Measurements from ENCODE around the gene ZNF148. TPM values are rescaled to one million over a fixed set of nuclear protein-coding genes. Genes with fewer than 3 reads are reported as not detected.
A peak's percentile ranks its signal among the peaks of the same experiment; 100 is the strongest.

ZNF148 gene
- polyA plus RNA-seq, 3 donors = 6.5 to 48.4 (median 34.1) TPM

DNA sequence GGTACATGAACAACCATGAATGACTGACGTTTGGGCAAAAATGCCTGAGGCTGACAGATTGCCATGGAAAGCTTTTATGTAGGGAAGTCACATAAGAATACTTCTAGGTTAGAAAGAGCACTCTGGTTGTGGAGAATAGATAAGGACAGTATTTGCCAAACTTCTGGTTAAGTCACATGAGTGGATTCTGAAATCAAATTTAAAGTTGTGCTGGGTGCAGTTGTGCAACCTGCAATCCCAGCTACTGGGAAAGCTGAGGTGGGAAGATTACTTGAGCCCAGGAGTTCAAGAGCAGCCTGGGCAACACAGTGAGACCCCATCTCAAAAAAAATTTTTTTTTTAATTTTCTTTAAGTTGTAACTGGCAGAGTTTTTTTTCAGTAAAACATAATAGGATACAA is 7.2 kb upstream of the ZNF148 start:
- Histone ChIP-seq H3K4me3 (replicated peaks in 1 of 3; ENCODE audit: low read depth in 2 of 3, low read length in 3 of 3) (no peak overlapping the region), H3K4me1 (ENCODE audit: control insufficient read depth in 1 of 2, insufficient read depth in 2 of 2, low read length in 2 of 2) (peaks cover 0 to 6% of the 10 kb centered on the region in 2 donors), H3K9me3 (replicated peaks in 1 of 2; ENCODE audit: control insufficient read depth in 1 of 2, insufficient read depth in 1 of 2, low read length in 2 of 2) (no peaks in the 10 kb centered on the region), H2AFZ (ENCODE audit: insufficient read depth, low read depth, low read length, poor library complexity, severe bottlenecking) (no peak overlapping the region), H3K4me2 (replicated peaks; ENCODE audit: extremely low read depth, low read length, poor library complexity, severe bottlenecking) (no peak overlapping the region), H3K27me3 (ENCODE audit: control insufficient read depth in 2 of 2, insufficient read depth in 2 of 2, low read length in 2 of 2) (no peaks in the 10 kb centered on the region), H3K27ac (ENCODE audit: low read depth in 1 of 2, low read length in 2 of 2) (no peak overlapping the region), H3K79me2 (ENCODE audit: insufficient read depth, low read length) (no peaks in the 10 kb centered on the region), H3K9ac (ENCODE audit: insufficient read depth, low read length, poor library complexity, severe bottlenecking) (no peak overlapping the region), H4K20me1 (ENCODE audit: insufficient read depth, low read length) (no peaks in the 10 kb centered on the region), H3K36me3 (replicated peaks in 1 of 2; ENCODE audit: control insufficient read depth in 1 of 2, insufficient read depth in 2 of 2, low read length in 2 of 2) (no peaks in the 10 kb centered on the region)
- Mint-ChIP-seq H3K4me3 (no peak overlapping the region), H3K27me3 (ENCODE audit: low read depth in 3 of 3) (peaks cover 0 to 7% (median 5%) of the 10 kb centered on the region in 3 donors), H3K36me3 (no peaks in the 10 kb centered on the region), H3K27ac (no peak overlapping the region), H3K9me3 (no peaks in the 10 kb centered on the region), H3K4me1 (peaks cover 11% of the 10 kb centered on the region)
- intact Hi-C loops (cut with micrococcal nuclease) = no loop called here
- TF ChIP-seq, protein P1, sequence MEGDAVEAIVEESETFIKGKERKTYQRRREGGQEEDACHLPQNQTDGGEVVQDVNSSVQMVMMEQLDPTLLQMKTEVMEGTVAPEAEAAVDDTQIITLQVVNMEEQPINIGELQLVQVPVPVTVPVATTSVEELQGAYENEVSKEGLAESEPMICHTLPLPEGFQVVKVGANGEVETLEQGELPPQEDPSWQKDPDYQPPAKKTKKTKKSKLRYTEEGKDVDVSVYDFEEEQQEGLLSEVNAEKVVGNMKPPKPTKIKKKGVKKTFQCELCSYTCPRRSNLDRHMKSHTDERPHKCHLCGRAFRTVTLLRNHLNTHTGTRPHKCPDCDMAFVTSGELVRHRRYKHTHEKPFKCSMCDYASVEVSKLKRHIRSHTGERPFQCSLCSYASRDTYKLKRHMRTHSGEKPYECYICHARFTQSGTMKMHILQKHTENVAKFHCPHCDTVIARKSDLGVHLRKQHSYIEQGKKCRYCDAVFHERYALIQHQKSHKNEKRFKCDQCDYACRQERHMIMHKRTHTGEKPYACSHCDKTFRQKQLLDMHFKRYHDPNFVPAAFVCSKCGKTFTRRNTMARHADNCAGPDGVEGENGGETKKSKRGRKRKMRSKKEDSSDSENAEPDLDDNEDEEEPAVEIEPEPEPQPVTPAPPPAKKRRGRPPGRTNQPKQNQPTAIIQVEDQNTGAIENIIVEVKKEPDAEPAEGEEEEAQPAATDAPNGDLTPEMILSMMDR (IDR thresholded peaks at IDR 0.05) = no peak
- WGBS (ENCODE audit: insufficient coverage) = no CpG with 5 or more reads among the region's 1 CpG
- DNase-seq = no peak

DNA sequence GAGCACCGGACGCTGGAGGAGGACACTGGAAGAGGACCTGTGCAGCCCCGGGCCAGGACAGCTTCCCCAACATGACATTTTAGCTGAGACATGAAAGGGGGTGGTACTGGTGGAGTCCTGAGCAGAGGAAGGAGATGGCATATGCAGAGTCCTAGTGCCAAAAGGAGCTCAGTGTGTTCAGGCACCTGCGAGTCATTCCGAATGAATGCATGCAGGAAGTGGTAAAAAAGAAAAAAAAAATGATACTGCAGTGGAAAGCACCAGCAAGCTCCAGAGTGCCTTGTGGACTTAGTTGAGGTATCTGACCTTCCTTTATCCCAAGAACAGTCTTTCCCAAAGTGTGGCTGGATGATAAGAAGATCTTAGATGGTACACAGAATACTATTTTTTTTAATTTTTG is 6.6 kb upstream of the ZNF148 start:
- Histone ChIP-seq H3K79me2 (ENCODE audit: insufficient read depth, low read length) (no peaks in the 10 kb centered on the region), H3K4me3 (replicated peaks in 1 of 3; ENCODE audit: low read depth in 2 of 3, low read length in 3 of 3) (no peak overlapping the region), H3K36me3 (replicated peaks in 1 of 2; ENCODE audit: control insufficient read depth in 1 of 2, insufficient read depth in 2 of 2, low read length in 2 of 2) (no peaks in the 10 kb centered on the region), H4K20me1 (ENCODE audit: insufficient read depth, low read length) (no peaks in the 10 kb centered on the region), H3K9ac (ENCODE audit: insufficient read depth, low read length, poor library complexity, severe bottlenecking) (no peak overlapping the region), H3K9me3 (replicated peaks in 1 of 2; ENCODE audit: control insufficient read depth in 1 of 2, insufficient read depth in 1 of 2, low read length in 2 of 2) (no peaks in the 10 kb centered on the region), H3K27ac (ENCODE audit: low read depth in 1 of 2, low read length in 2 of 2) (no peak overlapping the region), H2AFZ (ENCODE audit: insufficient read depth, low read depth, low read length, poor library complexity, severe bottlenecking) (peak overlapping the region; percentile 46), H3K4me1 (ENCODE audit: control insufficient read depth in 1 of 2, insufficient read depth in 2 of 2, low read length in 2 of 2) (peaks cover 0 to 6% of the 10 kb centered on the region in 2 donors), H3K4me2 (replicated peaks; ENCODE audit: extremely low read depth, low read length, poor library complexity, severe bottlenecking) (no peak overlapping the region), H3K27me3 (ENCODE audit: control insufficient read depth in 2 of 2, insufficient read depth in 2 of 2, low read length in 2 of 2) (no peaks in the 10 kb centered on the region)
- TF ChIP-seq, protein P1 (IDR thresholded peaks at IDR 0.05) = no peak
- DNase-seq = no peak
- 13% methylated on average over 2 of the region's 5 CpGs for WGBS (ENCODE audit: insufficient coverage)
- no peak overlapping the region for H3K4me3 Mint-ChIP-seq
- peaks cover 11% of the 10 kb centered on the region for H3K4me1 Mint-ChIP-seq
- intact Hi-C loops (cut with micrococcal nuclease) = no loop called here
- peak overlapping the region in 1 of 7 donors; percentile 42 for H3K27ac Mint-ChIP-seq
- H3K27me3 Mint-ChIP-seq (ENCODE audit: low read depth in 3 of 3) = peaks cover 0 to 6% (median 5%) of the 10 kb centered on the region in 3 donors
- no peaks in the 10 kb centered on the region for H3K36me3 Mint-ChIP-seq
- no peaks in the 10 kb centered on the region for H3K9me3 Mint-ChIP-seq
